ENCODE measurements around the gene ATP8A1.

DNA sequence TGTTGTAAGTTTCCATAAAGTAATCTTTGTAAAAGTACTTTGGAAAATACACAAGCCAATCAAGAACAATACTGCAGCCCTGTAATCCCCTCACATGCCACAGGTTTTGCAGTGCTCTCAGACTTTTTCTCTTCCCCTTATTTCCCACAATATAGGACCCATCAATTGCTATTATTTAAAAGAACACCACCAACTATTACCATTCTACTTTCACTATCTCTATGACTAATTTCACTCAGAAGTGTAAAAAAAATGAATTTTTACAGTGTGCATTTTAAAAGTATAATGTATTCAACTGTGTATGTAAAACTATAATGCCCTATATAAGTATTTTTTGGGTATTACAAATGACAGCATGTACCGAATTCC lies 1.7 kb downstream of the ATP8A1 start:
- TF ChIP-seq POLR2A (IDR thresholded peaks at IDR 0.05; ENCODE audit: low read depth) (no peak), CTCF (IDR thresholded peaks at IDR 0.05) (no peak), EP300 (IDR thresholded peaks at IDR 0.05) (no peak), POLR2AphosphoS5 (IDR thresholded peaks at IDR 0.05) (no peak)

All from esophagus muscularis mucosa (tissue), 4 donors.